GM23338 (cell line): ENCODE measurements around the gene EXOC2.

Experiments
- EZH2 ChIP-seq: fragments of 200-600 bp; sonication (generic); IDR thresholded peaks from one replicate; pipeline ENCODE4 v1.8.0; 2017; ENCODE audit warnings: antibody characterized with exemption, mild to moderate bottlenecking, low read depth; ENCODE audit not compliant: unreplicated experiment
- JUNB ChIP-seq: IDR thresholded peaks from one replicate; pipeline ENCODE4 v1.6.1; 2016; ENCODE audit warnings: antibody characterized with exemption; ENCODE audit not compliant: unreplicated experiment
- POLR2AphosphoS5 ChIP-seq: IDR thresholded peaks from 2 replicates; pipeline ENCODE4 v1.6.1; 2016; ENCODE audit warnings: antibody characterized with exemption, low read depth
- ZNF114 ChIP-seq: fragments of 250-450 bp; sonication (Bioruptor Pico); IDR thresholded peaks from 2 replicates; pipeline ENCODE4 v1.5.0; 2020; ENCODE audit warnings: mild to moderate bottlenecking, moderate library complexity
- TF ChIP-seq, protein P1 (sequence below), 2 experiments: fragments of 200-600 bp in 1 of 2; sonication (generic) in 1 of 2; conservative IDR thresholded peaks; 2 replicates each; pipeline versions ENCODE4 v1.5.1 to v1.6.1; 2016 to 2017; ENCODE audit warnings: antibody characterized with exemption in 2 of 2, low read depth in 2 of 2, mild to moderate bottlenecking in 2 of 2, moderate library complexity in 1 of 2

DNA sequence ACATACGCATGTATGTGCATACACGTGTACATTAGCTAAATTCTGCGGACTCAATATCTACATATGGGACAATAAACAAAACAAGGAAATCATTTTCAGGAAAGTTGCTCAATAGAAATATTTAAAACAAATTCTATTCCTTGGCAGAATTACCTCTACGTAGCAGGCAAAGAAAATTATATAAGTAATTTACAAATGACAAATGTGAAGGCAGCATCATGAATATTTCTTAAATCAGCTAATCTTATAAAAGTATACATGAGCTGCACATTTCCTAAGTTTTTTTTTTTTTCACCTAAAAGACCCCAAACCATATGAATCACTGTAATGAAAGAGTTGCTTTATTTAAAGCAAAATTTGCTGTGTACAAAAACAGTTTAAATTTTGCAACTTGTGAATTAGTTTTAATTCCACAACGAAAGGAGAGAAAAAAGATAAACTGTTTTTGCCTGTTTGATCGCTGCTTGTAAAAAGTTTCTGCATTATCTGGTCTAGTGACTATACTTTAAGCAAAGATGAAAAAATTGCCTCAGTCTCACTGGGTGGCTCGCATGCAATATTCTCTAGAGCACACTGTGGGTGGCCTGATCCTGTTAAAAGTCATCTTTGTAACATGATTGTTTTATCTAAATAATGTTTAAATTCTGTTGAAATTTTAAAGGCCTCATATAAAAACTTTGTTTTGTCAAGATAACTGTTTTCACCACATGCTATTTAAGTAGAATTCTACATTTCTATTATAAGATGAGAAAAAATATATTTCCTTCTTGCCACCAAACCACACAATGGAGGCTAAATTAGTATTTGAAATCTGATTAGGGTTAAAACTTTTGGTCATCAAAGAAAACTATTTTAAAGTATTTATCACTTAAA, 93.1 kb downstream of the EXOC2 start:
- TF ChIP-seq POLR2AphosphoS5 (no peak), ZNF114 (CRISPR knock-in tag) (no peak), JUNB (no peak), EZH2 (no peak)
- TF ChIP-seq, protein P1, sequence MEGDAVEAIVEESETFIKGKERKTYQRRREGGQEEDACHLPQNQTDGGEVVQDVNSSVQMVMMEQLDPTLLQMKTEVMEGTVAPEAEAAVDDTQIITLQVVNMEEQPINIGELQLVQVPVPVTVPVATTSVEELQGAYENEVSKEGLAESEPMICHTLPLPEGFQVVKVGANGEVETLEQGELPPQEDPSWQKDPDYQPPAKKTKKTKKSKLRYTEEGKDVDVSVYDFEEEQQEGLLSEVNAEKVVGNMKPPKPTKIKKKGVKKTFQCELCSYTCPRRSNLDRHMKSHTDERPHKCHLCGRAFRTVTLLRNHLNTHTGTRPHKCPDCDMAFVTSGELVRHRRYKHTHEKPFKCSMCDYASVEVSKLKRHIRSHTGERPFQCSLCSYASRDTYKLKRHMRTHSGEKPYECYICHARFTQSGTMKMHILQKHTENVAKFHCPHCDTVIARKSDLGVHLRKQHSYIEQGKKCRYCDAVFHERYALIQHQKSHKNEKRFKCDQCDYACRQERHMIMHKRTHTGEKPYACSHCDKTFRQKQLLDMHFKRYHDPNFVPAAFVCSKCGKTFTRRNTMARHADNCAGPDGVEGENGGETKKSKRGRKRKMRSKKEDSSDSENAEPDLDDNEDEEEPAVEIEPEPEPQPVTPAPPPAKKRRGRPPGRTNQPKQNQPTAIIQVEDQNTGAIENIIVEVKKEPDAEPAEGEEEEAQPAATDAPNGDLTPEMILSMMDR (conservative IDR thresholded peaks at IDR 0.05; ENCODE audit: low read depth in 2 of 2), result no peak
